ENCODE data around the gene PBOV1.

Gene PBOV1

GRCh38 chr6:138257638-138258040 lies 39.3 kb upstream of the PBOV1 start:
- no peak for DNase-seq
- Histone ChIP-seq H3K27me3 (replicated peaks in 2 of 5; ENCODE audit: control insufficient read depth in 4 of 5, insufficient read depth in 5 of 5, low read length in 4 of 5) (no peaks in the 10 kb centered on the region), H3K27ac (ENCODE audit: insufficient read depth in 1 of 2, low read depth in 1 of 2, low read length in 2 of 2, poor library complexity in 1 of 2, severe bottlenecking in 2 of 2) (no peak overlapping the region), H3K9me3 (ENCODE audit: control extremely low read depth in 1 of 5, control insufficient read depth in 4 of 5, insufficient read depth in 2 of 5, low read depth in 1 of 5, low read length in 4 of 5) (no peaks in the 10 kb centered on the region), H3K4me1 (ENCODE audit: control extremely low read depth in 1 of 4, control insufficient read depth in 4 of 4, insufficient read depth in 4 of 4, low read length in 3 of 4) (no peaks in the 10 kb centered on the region), H3K4me3 (ENCODE audit: control insufficient read depth in 1 of 7, extremely low read depth in 1 of 7, insufficient read depth in 4 of 7, low read depth in 2 of 7, low read length in 6 of 7) (no peak overlapping the region), H3K36me3 (ENCODE audit: control insufficient read depth in 4 of 4, insufficient read depth in 4 of 4, low read length in 3 of 4) (no peaks in the 10 kb centered on the region)
- POLR2A ChIA-PET: no interaction called here
- CTCF ChIA-PET: no interaction called here
- 100% methylated on average over 1 of the region's 1 CpG for WGBS (ENCODE audit: insufficient coverage)

DNA sequence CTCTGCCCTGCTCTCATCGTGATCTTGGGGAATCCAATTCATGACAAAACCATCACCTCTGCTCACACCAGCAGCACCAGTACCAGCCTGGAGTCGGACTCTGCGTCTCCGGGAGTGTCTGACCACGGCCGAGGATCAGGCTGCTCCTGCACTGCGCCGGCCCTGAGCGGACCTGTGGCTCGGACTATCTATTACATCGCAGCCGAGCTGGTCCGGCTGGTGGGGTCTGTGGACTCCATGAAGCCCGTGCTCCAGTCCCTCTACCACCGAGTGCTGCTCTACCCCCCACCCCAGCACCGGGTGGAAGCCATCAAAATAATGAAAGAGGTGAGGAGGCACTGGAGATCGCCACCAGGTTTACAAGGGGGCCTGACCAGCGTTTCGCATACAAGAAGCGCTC lies 37.2 kb upstream of the PBOV1 start:
- POLR2A ChIA-PET: no interaction called here
- WGBS (ENCODE audit: insufficient coverage): 97% methylated on average over 17 of the region's 20 CpGs
- Histone ChIP-seq H3K36me3 (ENCODE audit: control insufficient read depth in 4 of 4, insufficient read depth in 4 of 4, low read length in 3 of 4) (no peaks in the 10 kb centered on the region), H3K27ac (ENCODE audit: insufficient read depth in 1 of 2, low read depth in 1 of 2, low read length in 2 of 2, poor library complexity in 1 of 2, severe bottlenecking in 2 of 2) (no peak overlapping the region), H3K27me3 (replicated peaks in 2 of 5; ENCODE audit: control insufficient read depth in 4 of 5, insufficient read depth in 5 of 5, low read length in 4 of 5) (no peaks in the 10 kb centered on the region), H3K4me3 (ENCODE audit: control insufficient read depth in 1 of 7, extremely low read depth in 1 of 7, insufficient read depth in 4 of 7, low read depth in 2 of 7, low read length in 6 of 7) (no peak overlapping the region), H3K9me3 (ENCODE audit: control extremely low read depth in 1 of 5, control insufficient read depth in 4 of 5, insufficient read depth in 2 of 5, low read depth in 1 of 5, low read length in 4 of 5) (no peaks in the 10 kb centered on the region), H3K4me1 (ENCODE audit: control extremely low read depth in 1 of 4, control insufficient read depth in 4 of 4, insufficient read depth in 4 of 4, low read length in 3 of 4) (no peaks in the 10 kb centered on the region)
- DNase-seq: no peak
- CTCF ChIA-PET: no interaction called here

DNA sequence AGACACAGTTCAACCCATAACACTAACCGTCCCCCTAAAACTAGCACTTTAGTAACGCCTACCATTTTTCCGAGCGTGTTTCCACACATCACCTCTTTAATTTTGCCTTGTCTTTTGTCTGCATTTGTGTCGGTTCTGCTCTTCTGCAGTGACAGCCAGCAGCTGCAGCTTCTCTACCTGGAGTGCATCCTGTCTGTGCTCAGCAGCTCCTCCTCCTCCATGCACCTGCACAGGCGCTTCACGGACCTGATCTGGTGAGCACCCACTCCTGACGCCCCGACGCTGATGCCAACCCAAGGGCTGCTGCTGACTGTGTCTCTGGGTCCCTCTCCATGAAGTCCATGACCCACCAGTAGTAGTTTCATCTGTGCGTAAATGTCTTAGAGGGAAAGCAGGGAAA lies 35.4 kb upstream of the PBOV1 start:
- DNase-seq: no peak
- Histone ChIP-seq H3K9me3 (ENCODE audit: control extremely low read depth in 1 of 5, control insufficient read depth in 4 of 5, insufficient read depth in 2 of 5, low read depth in 1 of 5, low read length in 4 of 5) (no peaks in the 10 kb centered on the region), H3K27ac (ENCODE audit: insufficient read depth in 1 of 2, low read depth in 1 of 2, low read length in 2 of 2, poor library complexity in 1 of 2, severe bottlenecking in 2 of 2) (no peak overlapping the region), H3K4me1 (ENCODE audit: control extremely low read depth in 1 of 4, control insufficient read depth in 4 of 4, insufficient read depth in 4 of 4, low read length in 3 of 4) (no peaks in the 10 kb centered on the region), H3K27me3 (replicated peaks in 2 of 5; ENCODE audit: control insufficient read depth in 4 of 5, insufficient read depth in 5 of 5, low read length in 4 of 5) (no peaks in the 10 kb centered on the region), H3K36me3 (ENCODE audit: control insufficient read depth in 4 of 4, insufficient read depth in 4 of 4, low read length in 3 of 4) (no peaks in the 10 kb centered on the region), H3K4me3 (ENCODE audit: control insufficient read depth in 1 of 7, extremely low read depth in 1 of 7, insufficient read depth in 4 of 7, low read depth in 2 of 7, low read length in 6 of 7) (no peak overlapping the region)
- ChIA-PET CTCF (no interaction called here), POLR2A (no interaction called here)
- WGBS (ENCODE audit: insufficient coverage): 93% methylated on average over 11 of the region's 11 CpGs

GRCh38 chr6:138250513-138251247 lies 32.4 kb upstream of the PBOV1 start:
- no peaks in the 10 kb centered on the region for H3K9me3 ChIP-seq (ENCODE audit: control extremely low read depth in 1 of 5, control insufficient read depth in 4 of 5, insufficient read depth in 2 of 5, low read depth in 1 of 5, low read length in 4 of 5)
- H3K4me1 ChIP-seq (ENCODE audit: control extremely low read depth in 1 of 4, control insufficient read depth in 4 of 4, insufficient read depth in 4 of 4, low read length in 3 of 4): no peaks in the 10 kb centered on the region
- H3K4me3 ChIP-seq (ENCODE audit: control insufficient read depth in 1 of 7, extremely low read depth in 1 of 7, insufficient read depth in 4 of 7, low read depth in 2 of 7, low read length in 6 of 7): no peak overlapping the region
- H3K27ac ChIP-seq (ENCODE audit: insufficient read depth in 1 of 2, low read depth in 1 of 2, low read length in 2 of 2, poor library complexity in 1 of 2, severe bottlenecking in 2 of 2): no peak overlapping the region
- ChIA-PET CTCF (no interaction called here), POLR2A (no interaction called here)
- H3K36me3 ChIP-seq (ENCODE audit: control insufficient read depth in 4 of 4, insufficient read depth in 4 of 4, low read length in 3 of 4): no peaks in the 10 kb centered on the region
- WGBS (ENCODE audit: insufficient coverage): 98% methylated on average over 13 of the region's 16 CpGs
- no peak for DNase-seq
- H3K27me3 ChIP-seq (replicated peaks in 2 of 5; ENCODE audit: control insufficient read depth in 4 of 5, insufficient read depth in 5 of 5, low read length in 4 of 5): no peaks in the 10 kb centered on the region

DNA sequence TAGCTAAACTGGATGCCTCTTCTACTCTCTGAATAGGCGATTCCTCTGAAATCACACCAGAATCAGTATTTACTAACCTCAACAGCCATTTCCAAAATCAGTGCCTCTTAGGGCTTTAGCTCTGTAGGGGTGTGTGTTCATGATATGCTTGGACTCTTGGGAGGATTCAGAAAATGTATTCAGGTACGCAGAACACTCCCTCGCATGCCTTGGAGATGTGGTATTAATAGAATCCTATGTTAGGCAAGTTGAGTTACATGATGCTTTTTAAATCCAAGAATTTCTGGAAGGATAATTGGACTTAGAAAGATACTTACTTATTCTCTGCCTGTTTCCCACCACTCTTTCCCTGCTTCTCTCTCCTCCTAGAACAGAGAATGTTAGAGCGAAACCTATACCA lies 31.8 kb upstream of the PBOV1 start:
- POLR2A ChIA-PET: no interaction called here
- Histone ChIP-seq H3K27ac (ENCODE audit: insufficient read depth in 1 of 2, low read depth in 1 of 2, low read length in 2 of 2, poor library complexity in 1 of 2, severe bottlenecking in 2 of 2) (no peak overlapping the region), H3K4me1 (ENCODE audit: control extremely low read depth in 1 of 4, control insufficient read depth in 4 of 4, insufficient read depth in 4 of 4, low read length in 3 of 4) (no peaks in the 10 kb centered on the region), H3K4me3 (ENCODE audit: control insufficient read depth in 1 of 7, extremely low read depth in 1 of 7, insufficient read depth in 4 of 7, low read depth in 2 of 7, low read length in 6 of 7) (no peak overlapping the region), H3K27me3 (replicated peaks in 2 of 5; ENCODE audit: control insufficient read depth in 4 of 5, insufficient read depth in 5 of 5, low read length in 4 of 5) (no peaks in the 10 kb centered on the region), H3K36me3 (ENCODE audit: control insufficient read depth in 4 of 4, insufficient read depth in 4 of 4, low read length in 3 of 4) (no peaks in the 10 kb centered on the region), H3K9me3 (ENCODE audit: control extremely low read depth in 1 of 5, control insufficient read depth in 4 of 5, insufficient read depth in 2 of 5, low read depth in 1 of 5, low read length in 4 of 5) (no peaks in the 10 kb centered on the region)
- 100% methylated on average over 1 of the region's 4 CpGs for WGBS (ENCODE audit: insufficient coverage)
- CTCF ChIA-PET: no interaction called here
- DNase-seq: no peak

DNA sequence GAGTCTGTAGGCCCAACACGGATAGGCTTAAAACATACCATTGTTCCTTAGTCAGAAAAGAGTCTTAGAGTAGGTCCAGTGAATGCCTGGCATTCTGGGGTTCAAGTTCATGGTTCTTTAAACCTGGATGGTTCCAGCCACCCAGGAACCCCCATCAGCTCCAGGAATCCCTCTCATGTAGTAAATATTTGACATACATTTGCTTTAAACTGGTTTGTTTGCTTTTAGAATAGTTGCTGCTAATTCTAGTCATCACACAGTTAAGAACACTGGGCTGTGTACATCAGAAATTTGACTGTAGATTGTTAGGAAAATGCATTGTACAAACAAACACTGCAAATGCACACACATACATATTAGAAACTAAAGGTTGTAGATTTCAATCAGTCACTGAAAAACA lies 30.6 kb upstream of the PBOV1 start:
- Histone ChIP-seq H3K27me3 (replicated peaks in 2 of 5; ENCODE audit: control insufficient read depth in 4 of 5, insufficient read depth in 5 of 5, low read length in 4 of 5) (no peaks in the 10 kb centered on the region), H3K36me3 (ENCODE audit: control insufficient read depth in 4 of 4, insufficient read depth in 4 of 4, low read length in 3 of 4) (no peaks in the 10 kb centered on the region), H3K9me3 (ENCODE audit: control extremely low read depth in 1 of 5, control insufficient read depth in 4 of 5, insufficient read depth in 2 of 5, low read depth in 1 of 5, low read length in 4 of 5) (no peaks in the 10 kb centered on the region), H3K27ac (ENCODE audit: insufficient read depth in 1 of 2, low read depth in 1 of 2, low read length in 2 of 2, poor library complexity in 1 of 2, severe bottlenecking in 2 of 2) (no peak overlapping the region), H3K4me3 (ENCODE audit: control insufficient read depth in 1 of 7, extremely low read depth in 1 of 7, insufficient read depth in 4 of 7, low read depth in 2 of 7, low read length in 6 of 7) (no peak overlapping the region), H3K4me1 (ENCODE audit: control extremely low read depth in 1 of 4, control insufficient read depth in 4 of 4, insufficient read depth in 4 of 4, low read length in 3 of 4) (no peaks in the 10 kb centered on the region)
- DNase-seq: no peak
- POLR2A ChIA-PET: no interaction called here
- 100% methylated on average over 1 of the region's 1 CpG for WGBS (ENCODE audit: insufficient coverage)
- CTCF ChIA-PET: interaction anchor here (0.9 kb wide), 1 partner anchor 12 kb away, joined by 5 read pairs; no protein-coding TSS in a partner anchor

GRCh38 chr6:138248011-138248410 lies 29.7 kb upstream of the PBOV1 start:
- Histone ChIP-seq H3K27me3 (replicated peaks in 2 of 5; ENCODE audit: control insufficient read depth in 4 of 5, insufficient read depth in 5 of 5, low read length in 4 of 5) (no peaks in the 10 kb centered on the region), H3K9me3 (ENCODE audit: control extremely low read depth in 1 of 5, control insufficient read depth in 4 of 5, insufficient read depth in 2 of 5, low read depth in 1 of 5, low read length in 4 of 5) (no peaks in the 10 kb centered on the region), H3K4me3 (ENCODE audit: control insufficient read depth in 1 of 7, extremely low read depth in 1 of 7, insufficient read depth in 4 of 7, low read depth in 2 of 7, low read length in 6 of 7) (no peak overlapping the region), H3K27ac (ENCODE audit: insufficient read depth in 1 of 2, low read depth in 1 of 2, low read length in 2 of 2, poor library complexity in 1 of 2, severe bottlenecking in 2 of 2) (no peak overlapping the region), H3K36me3 (ENCODE audit: control insufficient read depth in 4 of 4, insufficient read depth in 4 of 4, low read length in 3 of 4) (no peaks in the 10 kb centered on the region), H3K4me1 (ENCODE audit: control extremely low read depth in 1 of 4, control insufficient read depth in 4 of 4, insufficient read depth in 4 of 4, low read length in 3 of 4) (no peaks in the 10 kb centered on the region)
- DNase-seq: no peak
- CTCF ChIA-PET: interaction anchor here (0.9 to 1.4 kb wide), 2 partner anchors 13 to 24 kb away, joined by 4 to 5 read pairs; no protein-coding TSS in a partner anchor
- POLR2A ChIA-PET: no interaction called here
- 96% methylated on average over 7 of the region's 7 CpGs for WGBS (ENCODE audit: insufficient coverage)

All from common myeloid progenitor, CD34-positive (primary cell).